Measurements from ENCODE around the gene AUTS2.

DNA sequence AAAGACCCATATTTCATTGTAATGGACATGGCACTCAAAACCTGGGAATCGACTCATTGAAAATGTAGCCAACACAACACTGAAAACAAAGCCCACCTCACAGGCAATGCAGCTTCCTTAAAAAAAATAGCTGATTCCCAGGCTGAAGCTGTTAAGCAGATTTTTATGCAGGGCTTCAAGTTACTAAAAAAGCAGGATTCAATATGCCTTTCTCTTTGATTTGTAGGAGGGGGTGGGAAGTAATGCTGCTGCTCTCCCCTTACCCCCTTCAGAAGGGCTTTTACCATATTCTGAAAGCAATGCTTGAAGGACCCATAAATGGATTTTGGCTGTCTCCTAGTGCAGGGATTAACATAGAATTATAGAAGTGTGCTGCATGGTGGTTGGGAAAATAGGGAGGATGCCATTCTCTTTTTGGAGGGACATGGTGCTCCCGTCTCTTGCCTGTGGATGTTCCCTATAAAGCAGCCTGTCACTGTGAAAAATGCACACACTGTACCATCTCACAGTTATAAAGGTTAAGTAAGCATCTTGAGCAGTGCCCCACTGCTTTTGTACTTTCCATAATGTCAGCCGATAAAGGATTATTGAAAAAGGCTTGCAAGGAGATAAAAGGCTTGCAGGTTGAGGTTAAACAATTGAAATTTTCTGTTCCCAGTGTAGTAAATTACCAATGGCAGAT is 262.8 kb downstream of the AUTS2 start:
- TF ChIP-seq EZH2phosphoT487 (IDR thresholded peaks at IDR 0.05; ENCODE audit: insufficient read depth, low read depth) = no peak
- TF ChIP-seq EZH2 (IDR thresholded peaks at IDR 0.05; ENCODE audit: insufficient read depth, poor library complexity, severe bottlenecking) = no peak

All from GM23248 (cell line).